HG03196 (cell line): ENCODE data around the gene TTLL9.

Experiments used
- ATAC-seq: cut with Tn5 transposase; IDR thresholded peaks from one replicate; pipeline ENCODE4 v1.9.1; 2021; ENCODE audit not compliant: unreplicated experiment

TTLL9 gene

DNA sequence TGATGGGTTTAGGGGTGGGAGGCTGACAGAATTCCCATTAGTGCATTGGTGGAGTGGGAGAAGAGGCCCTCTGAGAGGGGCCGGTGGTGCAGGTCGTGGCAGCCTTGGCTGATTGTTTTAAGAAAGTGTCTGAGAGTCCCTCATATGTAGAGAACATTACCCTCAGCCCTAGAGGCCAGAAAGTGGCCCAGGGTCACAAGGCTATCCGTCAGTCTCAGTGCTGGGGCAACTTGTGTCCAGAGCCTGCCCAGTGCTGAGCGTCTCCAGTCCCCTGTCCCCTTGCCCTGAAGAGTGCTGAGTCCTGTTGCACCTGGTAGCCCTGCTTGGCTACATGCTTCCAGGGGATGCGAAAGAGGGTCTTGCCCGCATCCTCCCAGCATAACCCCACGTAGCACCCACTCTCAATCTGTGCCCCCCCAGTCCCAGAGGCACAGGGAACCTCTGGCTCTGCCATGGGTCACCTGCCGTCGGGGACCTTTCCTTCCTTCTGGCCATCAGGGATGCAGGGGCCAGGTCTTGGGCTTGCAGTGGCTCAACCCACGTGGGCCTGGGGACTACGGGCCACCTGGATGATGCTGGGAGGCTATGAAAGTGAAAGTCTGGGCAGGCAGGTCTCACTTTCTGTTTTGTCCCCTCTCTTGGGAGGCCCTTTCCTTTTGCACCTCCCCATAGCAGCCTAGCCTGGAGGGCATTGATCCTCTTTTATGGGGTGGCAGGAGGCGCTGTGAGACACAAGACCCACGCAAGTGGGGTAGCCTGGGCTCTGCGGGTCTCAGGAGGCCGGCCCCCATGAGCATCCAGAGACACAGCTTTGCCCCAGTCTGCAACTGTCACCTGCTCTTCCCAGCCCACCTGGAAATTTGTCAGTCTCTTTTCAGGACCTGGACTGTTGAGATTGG is 12.3 kb upstream of the TTLL9 start:
- ATAC-seq, result no peak

DNA sequence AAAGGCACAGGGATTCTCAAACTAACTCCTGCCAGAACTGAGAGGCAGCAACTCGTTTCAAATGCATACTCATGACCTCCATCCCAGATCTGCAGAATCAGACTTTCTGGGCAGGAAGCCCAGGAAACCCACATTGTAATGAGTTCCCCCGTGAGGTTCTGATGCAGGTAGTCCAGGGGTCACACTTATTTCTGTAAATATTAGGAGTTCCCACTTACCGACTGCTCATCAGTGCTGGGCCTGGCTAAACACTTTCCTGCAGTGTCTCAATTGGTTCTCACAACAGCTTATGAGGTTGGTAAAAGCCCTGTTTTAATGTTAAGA is 11.7 kb upstream of the TTLL9 start:
- no peak for ATAC-seq

GRCh38 chr20:31859266-31859997 is 11.0 kb upstream of the TTLL9 start:
- no peak for ATAC-seq

GRCh38 chr20:31859998-31860380 is 10.4 kb upstream of the TTLL9 start:
- ATAC-seq, result no peak

GRCh38 chr20:31860390-31861134 is 9.9 kb upstream of the TTLL9 start:
- no peak for ATAC-seq

DNA sequence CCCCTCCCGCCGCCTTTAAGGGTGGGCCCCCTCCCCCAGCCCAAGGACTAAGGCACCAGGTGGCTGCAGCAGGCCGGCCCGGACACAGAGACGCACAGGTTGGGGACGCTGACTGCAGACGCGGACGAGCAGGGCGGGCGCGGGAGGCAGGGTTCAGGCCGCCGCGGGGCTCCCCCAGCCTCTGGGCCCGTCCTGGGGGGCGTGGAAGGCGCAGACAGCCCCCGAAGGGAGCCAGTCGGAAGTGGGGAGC is 9.4 kb upstream of the TTLL9 start:
- ATAC-seq, result no peak

DNA sequence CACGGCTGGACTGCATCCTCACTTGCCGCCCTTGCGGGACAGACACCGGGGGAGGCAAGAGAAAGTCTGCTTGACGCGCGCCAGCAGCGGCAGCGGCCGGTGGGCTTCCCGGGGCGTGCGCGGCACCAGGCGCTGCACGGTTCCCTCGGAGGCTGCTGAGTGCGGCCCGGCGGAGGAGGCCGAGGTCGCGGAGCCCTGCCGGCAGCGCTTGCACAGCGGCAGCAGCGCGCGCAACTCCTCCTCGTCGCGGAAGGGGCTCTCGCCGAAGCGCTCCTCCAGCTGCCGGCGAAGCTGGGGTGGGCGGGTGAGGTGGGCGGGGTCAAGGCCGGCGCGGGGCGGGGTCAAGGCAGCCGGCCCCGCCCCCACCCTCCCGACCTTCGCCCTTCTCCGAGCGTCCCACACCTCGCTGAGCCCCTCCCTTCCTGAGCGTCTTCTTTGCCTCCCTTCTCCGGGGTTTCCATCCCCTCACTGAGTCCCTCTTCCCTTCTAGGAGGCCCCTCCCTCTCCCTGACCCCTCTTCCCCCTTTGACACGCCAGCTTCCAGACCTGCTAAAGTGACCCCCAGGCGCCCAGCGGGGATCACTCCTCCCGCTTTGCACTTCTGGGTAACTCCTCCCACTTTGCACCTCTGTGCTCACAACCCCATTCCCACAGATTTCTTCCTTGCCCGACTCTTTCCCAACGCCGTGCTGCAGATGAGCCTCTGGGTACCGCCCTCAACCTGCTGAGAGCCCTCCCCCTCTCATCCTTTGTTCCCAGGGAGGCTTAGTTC is 8.9 kb upstream of the TTLL9 start:
- ATAC-seq, result no peak

- ATAC-seq, result no peak
These were observed 8.3 kb upstream of the TTLL9 start for GRCh38 chr20:31862157-31862470.

- no peak for ATAC-seq
These were observed 7.9 kb upstream of the TTLL9 start for GRCh38 chr20:31862506-31862905.

GRCh38 chr20:31863296-31864085 is 6.9 kb upstream of the TTLL9 start:
- no peak for ATAC-seq

DNA sequence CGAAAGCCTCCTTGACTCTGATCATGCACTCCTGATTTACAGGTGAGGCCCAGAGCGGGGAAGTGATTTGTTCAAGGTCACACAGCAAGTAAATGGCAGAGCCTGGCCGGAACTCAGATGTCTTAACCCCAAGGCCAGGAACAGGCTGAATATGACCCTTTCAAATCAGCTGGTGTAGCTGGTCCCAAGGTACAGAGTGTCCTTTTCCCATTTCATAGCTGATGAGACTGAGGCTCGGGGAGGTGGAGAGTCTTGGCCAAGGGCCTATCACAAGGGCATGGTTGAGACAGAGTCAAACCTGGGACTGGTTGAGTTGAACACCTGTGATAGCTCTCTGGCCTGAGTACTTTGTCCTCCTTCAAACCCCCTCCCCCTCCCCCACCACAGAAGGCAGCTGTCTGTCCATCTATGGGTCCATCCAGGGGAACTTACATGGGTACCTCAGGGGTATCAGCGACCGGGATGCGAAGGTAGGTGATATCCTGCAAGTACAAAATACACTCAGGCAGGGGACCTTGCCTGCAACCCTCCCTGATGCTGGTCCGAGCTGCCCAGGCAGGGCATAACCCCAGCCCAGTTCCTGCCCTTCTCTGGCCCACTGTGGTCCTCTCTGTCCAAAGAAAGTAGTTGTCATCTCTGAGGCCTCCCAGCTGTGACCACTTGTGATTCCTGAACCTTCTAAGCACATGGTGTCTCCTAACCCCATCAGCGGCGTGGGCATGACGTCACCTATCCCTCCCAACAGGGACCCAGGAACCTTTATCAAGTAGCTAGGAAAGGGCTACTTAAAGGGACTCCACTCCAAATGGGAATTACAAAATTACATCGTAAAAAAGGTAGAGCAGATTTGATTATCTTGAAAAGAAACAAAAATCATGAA is 5.7 kb upstream of the TTLL9 start:
- no peak for ATAC-seq

- ATAC-seq, result no peak
These were observed 4.2 kb upstream of the TTLL9 start for GRCh38 chr20:31866221-31866620.

- no peak for ATAC-seq
These were observed 1.4 kb upstream of the TTLL9 start for GRCh38 chr20:31868853-31869672.

GRCh38 chr20:31869673-31869941 is 827 bp upstream of the TTLL9 start:
- ATAC-seq, result no peak

GRCh38 chr20:31870726-31871617 is 538 bp downstream of the TTLL9 start:
- no peak for ATAC-seq

DNA sequence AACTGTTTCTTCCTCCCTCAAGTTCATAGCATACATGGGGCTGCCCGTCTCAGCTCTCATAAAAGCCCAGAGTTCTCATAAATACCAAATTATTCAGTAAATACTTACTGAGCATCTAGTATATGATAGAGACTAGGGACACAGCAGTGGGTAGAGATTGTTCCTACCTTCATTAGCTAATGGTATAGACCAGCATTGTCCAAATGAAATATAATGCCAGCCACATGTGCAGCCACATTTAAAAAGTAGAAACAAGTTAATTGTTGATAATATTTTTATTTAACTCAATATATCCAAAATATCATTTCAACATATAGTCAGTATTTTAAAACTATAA is 1.2 kb downstream of the TTLL9 start:
- ATAC-seq, result no peak

- no peak for ATAC-seq
These were observed 2.0 kb downstream of the TTLL9 start for GRCh38 chr20:31872406-31872805.

DNA sequence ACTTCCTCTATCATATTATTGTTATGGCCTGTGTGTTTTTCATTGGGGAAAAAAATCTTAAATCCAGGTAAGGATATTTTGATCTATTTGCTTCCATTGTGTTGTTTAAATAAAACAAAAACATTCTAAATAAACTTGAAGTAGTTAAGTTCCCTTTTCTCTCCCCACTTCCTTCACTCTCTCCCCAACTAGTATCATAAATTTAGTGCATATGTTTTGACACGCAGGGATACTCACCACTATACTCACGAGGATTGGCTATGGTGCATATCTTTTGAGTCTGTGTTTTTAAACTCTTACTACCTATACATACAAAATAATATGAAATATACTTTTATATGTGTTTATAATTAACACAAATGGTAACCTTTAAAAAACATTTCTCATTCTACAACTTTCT is 5.2 kb downstream of the TTLL9 start:
- ATAC-seq, result no peak
